NCI-H2196 (cell line): ENCODE results near the gene SCUBE1.
A peak's percentile ranks its signal among the peaks of the same experiment; 100 is the strongest.

ENCODE experiments used
- DNase-seq: peaks from one replicate; lab custom pipeline; 2025; ENCODE audit not compliant: unreplicated experiment; lab: John Stamatoyannopoulos, UW

The SCUBE1 gene

DNA sequence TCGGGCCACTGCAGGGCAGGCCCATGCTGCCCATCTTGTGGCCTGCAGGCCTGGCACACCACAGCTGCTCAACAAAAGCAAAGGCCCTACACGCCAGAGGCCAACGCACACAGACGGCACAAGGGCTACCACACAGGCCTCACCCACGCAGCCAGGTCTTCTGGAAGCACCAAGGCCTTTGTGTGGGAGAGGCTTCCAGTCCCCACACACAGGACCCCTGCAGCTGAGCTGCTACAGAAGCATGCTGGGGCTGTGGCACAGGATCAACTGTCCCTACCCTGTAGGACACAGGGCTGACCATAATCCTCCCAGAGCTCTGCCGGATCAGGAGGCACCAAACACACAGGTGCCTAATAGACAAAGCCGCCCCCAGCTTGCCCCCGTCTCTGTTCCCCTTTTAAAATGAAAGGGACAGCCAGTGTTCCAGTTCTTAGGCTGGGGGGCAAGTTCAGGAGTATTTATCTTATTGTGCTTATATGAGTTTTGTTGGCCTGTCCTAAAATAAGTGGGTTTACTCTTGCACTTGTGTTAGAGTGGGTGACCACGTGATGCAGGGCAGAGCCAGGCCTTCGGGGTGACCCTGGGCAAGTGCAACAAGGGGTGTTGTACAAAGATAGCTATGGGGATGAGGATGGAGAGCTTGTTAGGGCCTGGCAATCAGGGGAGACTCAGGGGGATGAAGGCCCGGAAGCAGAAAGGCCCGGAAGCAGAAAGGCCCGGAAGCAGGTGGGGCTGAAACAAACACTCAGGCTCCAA lies 161.7 kb downstream of the SCUBE1 start:
- no peak for DNase-seq

DNA sequence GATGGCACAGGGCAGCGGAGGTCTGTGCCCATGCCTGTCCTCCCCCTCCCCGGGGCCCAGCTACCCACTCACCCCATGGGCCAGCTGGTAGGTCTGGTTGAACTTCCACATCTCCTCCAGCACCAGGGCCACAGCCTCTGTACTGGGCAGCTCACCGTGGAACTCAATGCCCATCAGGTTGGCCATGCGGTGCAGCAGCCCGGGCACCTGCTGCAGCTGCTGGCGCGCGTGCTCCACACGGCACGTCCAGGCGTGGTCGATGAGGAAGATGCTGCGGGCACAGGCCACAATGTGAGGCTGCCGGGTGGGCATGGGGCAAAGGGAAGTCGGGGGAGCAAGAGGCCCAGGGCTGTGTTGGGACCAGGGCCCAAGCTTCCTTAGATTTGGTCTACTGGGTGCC lies 162.5 kb downstream of the SCUBE1 start:
- DNase-seq = no peak

DNA sequence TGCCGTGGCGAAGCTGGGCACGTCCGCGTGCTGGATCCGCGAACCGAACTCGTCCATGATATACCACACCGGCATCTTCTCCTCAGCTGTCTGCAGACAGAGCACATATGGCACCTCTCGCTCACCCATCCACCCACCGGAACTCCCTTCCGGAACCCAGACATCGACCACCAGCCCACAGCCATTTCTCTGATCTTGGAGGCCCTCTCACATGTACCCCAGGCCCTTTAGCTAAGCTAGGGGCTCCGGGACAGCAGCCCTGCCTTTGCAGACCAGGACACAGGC lies 163.3 kb downstream of the SCUBE1 start:
- no peak for DNase-seq

DNA sequence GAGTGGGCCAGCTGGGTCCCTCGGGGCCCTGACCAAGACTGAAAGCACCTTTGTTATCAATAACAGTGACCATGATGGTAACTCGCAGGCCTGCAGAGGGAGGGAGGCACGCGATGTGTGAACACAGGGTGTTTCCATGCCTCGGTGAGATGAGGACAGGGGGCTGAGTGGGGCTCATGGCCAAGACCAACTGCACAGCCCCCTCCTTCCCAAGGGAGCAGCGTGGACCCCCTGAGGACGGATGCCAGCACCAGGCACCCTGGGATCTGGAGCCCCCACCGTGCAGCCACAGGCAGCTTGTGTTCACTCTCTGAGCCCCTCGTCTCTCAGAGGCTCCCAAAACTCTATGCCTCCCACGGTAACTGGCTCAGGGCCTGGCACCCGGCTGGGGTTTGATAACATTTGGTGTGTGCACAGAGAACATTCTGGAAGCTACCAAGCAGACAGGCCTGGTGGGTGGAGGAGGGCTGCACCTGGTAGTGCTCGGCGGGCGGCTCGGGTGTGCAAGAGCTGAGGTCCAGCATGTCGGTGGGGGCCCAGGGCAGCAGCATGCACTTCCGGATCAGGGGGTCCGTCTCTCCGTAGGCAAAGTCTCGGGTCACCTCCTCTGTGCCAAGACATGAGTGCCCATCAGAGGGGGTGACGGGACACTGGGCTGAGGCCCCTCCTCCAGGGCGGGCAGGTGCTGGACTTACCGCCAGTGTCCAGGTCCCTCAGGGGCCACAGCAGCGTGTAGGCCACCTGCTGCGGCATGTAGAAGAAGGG lies 163.8 kb downstream of the SCUBE1 start:
- no peak for DNase-seq

DNA sequence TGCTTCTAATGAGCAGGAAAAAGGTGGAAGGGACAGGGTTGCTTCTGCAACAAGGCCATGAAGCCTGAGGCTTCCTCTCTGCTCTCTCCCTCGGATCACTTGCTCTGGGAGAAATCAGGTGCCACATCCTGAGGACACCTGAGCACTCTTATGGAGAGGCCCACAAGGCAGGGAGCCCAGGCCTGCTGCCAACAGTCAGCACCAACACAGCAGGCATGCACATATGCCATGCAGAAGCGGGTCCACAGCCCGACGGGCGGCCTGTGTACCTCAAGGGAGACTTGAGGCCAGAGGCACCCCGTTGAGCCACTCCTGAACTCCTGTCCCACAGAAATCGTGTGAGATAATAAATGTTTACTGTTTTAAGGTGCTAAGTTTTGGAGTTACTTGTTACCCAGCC lies 165.7 kb downstream of the SCUBE1 start:
- no peak for DNase-seq

DNA sequence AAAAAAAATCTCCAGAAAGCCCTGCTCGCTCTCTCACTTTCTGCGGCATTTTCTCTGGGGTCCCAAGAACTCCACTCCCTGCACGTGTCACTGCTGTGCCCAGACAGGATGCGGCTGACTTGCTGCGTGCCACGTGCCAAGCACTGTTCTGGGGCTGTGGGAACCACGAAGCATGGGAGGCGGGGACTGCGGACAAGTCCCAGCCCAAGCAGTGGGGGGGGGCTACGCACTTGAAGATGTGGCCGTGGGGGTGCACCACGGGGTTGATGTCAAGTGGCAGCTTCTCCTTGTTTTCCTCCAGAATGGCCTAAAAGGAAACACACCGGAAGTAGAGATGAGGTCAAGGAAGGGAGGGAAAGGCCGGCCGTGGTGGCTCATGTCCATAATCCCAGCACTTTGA lies 167.1 kb downstream of the SCUBE1 start:
- DNase-seq = no peak

DNA sequence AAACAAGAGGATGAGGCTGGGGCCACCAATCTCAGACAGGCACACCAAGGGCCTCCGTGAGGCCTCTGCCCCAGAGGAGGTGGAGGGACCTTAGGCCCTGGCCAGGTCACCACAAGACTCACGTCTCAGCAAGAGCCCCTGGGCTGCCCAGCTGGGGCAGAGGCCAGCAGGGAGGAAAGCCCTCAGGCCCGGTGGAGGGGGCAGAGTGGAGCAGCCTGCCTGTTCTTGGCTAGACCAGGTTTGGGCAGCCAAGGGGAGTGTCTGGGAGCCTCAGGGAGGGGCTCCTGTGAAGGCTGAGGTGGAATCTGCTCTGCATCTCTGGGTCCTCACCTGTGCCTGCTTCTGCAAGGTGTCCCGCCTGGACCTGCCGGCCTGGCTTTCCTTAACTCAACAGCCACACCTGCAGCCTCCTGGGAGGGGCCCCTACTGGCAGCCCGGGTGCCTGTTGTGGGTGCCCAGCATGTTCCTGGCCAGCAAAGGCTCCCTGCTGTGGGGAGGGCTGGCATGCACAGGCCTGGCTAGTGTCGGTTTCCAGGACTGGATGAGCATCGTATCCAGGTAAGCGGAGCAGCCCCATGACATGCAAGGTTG lies 168.1 kb downstream of the SCUBE1 start:
- DNase-seq = peak; percentile 33

DNA sequence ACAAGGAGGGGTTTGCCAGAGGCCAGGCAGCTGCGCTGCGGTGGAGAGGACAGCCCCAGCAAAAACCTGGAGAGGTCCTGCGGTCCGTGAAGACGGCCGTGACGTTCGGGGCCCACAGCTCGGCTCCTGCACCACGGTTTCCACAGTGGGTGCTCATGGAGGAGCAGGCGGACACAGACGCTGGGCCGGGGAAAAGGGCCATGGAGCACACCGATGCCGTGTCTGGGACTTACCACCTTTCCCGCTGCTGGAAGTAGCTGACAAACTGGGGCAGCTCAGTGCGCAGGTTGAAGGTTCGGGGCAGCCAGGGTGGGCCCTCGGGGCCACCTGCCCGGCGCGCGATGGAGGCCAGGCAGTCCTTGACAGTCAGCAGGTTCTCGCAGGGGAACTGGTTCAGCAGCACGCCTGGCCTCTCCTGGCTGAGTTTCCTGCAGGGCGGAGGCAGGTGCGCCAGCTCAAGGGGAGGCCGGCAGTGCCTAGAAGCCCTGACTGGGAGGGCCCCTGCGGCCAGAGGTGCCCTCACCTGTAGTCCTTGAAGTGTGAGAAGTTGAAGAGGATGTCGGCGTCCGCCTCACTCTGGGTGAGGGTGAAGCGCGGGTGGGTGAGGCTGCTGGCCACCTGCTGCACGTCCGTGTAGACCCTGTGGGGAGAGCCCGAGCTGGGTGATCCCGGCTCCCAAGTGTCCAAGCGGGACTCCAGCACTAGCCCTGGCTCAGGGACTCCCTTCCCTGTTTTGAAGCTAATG lies 169.0 kb downstream of the SCUBE1 start:
- no peak for DNase-seq

DNA sequence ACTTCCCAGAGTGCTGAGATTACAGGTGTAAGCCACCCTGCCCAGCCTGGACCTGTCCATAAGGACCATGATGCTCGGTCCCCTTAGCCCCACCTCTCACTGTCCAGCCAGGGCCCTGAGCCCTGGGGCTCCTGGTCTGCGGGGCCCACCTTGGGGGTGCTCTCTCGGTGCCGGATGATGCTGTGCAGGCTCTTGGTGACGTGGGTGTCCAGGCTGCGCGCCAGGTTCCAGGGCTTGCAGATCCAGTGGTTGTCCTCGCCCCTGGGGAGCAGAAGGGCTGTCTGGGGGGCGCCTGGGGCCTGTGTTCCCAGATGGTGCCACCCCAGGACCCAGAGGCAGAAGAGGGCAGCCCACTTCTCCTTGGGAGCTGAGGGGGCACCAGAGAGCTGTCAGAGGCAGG lies 169.6 kb downstream of the SCUBE1 start:
- DNase-seq = no peak

DNA sequence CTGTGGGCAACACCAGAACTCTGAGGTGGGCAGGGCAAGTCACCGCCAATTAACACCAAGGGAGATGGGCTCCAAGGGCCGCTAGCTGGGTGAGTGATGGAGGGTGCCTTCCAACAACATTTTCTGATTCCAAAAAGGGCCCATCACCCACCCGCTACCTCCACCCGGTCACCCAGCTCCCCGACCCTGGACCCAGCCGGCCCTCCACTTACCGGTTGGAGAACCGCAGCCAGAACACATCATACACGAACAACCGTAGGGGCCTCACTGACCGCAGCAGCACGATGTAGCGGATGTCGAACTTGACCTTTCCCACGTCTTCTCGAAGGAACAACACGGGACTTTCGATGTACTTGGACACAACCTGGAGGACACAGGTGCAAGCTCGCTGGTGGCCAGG lies 171.0 kb downstream of the SCUBE1 start:
- no peak for DNase-seq

DNA sequence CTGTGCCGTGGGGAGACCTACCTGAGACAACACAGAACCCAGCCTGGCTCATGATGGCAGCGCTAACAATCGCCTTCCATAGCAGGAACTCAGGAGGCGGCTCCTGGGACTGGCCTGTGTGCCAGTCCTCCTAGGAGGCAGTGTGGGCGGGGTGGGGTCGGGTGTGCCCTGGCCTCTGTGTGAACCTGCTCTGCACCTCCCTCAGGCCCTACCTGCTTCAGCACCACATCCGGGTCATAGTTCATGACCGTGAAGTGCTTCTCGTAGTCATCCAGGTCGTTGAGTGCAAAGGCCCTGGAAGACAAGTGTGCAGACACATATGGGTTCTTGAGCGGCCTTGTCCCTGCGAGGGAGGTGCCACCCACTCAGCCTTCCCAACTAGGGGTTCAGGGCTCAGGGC lies 171.6 kb downstream of the SCUBE1 start:
- DNase-seq = no peak

DNA sequence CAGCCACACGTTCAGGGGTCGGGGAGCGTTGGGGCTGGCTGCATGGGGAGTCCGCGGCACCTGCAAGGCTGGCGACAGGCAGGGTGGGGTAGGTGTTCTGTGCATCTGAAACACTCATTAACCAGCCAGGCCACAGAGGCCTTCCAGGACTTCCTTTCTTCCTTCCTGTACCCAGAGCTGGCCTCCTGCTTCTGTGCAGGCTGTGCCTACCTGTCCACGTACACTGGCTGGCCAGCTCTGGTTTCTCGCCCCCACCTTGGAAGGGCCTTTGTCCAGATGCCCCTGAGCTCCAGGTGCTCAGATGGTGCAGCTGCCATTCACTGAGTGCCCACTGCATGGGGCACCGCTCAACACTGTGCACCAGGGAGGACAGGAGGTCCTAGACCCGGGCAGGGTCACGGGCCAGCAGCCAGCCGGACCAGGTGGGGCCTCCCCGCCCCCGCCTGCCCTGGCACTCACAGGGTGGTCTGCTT lies 172.1 kb downstream of the SCUBE1 start:
- no peak for DNase-seq

DNA sequence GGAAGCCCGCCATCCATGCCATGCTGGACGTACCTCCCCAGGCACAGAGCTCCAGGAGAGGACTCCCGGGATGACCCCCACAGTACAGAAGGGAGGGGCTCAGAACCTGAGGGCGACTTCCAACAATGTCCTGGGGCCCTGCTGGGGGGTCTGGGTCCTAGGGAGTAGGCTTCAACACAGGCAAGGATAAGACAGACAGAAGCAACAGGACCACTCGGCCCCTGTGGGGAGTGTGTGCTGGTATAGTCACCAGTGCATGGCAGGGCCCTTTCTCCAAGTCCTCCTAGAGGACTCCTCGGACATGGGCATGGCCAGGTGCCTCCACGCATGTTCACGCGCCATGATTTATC lies 173.1 kb downstream of the SCUBE1 start:
- no peak for DNase-seq

DNA sequence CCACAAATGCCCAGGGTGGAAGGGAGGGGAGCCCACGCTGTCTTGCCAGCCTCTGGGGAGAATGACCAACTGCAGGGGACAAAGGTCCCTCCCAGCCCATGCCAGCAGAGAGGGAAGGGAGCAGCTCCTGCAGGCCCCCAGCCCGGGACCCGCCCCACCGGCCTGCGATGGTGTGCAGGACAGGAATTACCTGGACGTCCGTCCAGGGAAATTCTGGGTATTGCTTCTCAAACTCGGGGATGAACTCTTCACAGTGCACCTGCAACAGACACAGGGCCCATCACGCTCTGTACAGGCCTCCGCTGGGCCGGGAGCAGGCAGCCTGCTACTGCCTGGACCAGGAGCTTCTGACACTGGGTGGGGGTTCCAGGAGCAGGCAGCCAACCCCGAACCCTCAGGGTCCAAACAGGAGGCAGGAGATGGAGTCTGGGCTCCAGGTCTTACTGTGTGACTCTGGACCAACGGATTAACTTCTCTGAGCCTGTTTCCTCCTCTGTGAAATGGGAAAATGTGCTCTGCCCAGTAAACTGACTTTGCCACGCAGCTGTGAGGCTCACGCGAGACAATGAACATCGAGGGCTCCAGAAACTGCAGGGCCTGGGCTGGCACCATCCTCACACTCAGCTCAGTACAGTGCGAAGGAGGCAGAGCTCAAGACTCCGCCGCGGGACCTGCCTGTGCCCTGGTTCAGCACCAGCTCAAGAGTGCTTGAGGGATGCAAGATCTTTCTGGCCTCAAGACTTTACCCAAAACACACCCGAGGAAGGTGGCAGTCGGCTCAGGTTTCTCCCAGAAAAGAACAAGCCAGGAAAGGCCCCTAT lies 173.7 kb downstream of the SCUBE1 start:
- no peak for DNase-seq

DNA sequence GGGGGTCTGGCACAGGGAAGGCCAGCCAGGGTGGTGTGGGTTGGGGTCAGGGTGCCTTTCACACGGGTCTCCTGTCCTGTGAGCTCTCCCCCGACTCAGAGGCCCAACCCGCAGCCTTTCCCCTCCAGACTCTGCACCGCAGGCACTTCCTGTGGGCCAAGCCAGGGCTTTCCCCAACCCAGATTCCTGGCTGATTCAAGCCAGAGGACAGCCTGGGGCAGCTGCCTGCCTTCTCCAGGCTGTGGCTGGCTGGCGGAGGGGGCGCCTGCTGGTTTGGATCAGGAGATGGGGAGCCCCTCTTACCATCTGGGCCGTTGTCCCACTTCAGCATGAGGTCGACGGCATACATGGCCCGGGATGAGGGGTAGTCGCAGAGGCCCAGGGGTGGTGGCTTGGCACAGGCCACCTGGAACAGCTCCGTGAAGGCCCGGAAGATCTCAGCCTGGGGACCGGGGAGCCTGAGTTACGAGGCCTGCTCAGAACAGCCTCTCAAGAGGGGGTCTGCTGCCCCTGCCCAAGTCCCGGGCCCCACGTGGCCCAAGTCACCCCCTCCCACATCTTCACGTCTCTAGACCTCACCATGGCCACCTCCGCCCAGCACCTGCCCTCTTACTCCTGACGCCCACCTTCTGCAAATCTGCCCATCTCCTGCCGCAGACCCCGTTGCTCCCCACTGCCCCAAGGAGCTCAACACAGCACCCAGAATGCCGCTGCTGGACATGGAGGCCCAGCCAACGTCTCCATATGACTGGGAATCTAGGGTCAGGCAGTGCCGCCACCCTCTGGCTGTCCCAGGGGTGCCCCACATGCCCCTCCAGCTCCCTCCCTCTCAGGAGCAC lies 174.5 kb downstream of the SCUBE1 start:
- no peak for DNase-seq

DNA sequence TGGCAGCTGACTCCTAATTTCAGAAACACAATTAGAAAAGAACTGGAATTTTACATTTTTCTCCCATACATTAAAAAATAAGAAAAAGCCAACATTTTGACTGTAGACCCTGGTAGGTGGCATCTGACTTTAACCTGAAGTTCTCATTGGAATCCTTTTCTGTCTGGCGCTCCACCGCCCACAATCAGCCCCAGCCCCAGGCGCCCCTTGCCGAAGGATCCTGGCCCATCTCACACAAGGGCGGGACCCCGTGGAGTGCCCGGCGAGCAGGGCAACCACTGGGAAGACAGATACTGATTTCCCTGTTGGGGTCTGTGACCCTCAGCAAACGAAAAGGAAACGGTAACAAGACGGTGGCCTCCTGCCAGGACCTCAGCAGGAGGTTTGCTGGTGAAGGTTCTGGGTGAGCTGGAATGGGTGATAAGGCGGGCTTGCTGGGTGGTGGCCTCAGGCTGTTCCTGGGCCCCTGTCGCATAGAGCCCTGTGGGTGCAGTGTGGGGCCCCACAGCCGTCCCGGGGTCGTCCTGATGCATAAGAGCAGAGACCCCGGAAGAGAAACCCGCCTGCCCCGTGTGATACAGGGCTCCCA lies 176.1 kb downstream of the SCUBE1 start:
- no peak for DNase-seq

DNA sequence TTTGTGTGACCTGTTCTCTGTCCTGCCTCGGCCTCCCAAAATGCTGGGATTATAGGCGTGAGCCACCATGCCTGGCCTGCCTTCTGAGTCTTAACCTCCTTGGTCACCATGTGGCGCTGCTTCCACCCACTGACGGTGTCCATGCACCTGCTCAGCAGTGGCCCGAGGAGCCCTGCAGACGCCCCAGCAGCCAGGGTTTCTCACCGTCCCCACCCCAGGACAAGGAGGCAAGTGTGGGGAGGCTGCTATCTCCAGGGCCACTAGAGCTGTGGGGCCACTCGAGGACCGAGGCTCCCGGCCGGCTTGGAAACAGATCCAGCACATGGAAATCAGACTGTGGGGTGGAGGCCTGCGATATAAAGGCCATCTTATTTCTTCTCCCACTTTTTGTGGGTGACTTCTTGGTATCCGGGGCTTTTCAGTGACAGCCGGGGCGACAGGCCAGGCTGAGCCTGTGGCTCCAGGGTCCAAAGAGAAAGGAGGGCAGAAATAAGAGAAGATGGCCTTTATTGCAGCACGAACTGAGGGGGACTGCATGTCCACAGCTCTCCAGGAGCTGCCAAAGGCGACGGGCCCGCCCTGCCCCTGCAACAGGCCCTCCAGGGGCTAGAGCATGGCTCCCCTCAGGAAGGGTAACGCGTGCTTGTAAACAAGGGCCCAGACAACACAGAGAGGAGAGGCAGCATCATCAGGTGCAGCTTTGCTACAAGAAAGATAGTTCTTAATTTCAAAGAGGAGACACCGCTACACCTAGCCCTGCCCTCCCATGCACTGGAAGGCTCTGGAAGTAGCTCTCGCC lies 176.8 kb downstream of the SCUBE1 start:
- no peak for DNase-seq

DNA sequence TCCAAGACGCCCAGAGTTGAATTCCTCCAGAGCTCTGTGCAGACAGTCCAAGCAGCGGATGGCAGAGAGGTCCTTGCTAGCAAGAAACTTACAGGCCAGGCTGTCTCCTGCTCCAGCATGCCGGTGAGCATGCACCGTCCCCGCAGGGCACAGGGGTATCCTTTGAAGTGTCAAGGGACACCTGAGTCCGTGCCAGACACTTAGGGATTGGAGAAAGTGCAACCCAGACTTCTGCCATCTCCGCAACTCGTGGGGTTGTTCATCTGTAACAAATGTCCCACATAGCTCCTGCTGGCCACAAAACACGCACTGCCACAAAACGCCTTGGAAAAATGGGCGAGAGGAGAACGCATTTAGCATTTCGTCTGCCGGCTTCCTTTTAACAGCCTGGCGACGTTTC lies 178.5 kb downstream of the SCUBE1 start:
- DNase-seq = no peak

DNA sequence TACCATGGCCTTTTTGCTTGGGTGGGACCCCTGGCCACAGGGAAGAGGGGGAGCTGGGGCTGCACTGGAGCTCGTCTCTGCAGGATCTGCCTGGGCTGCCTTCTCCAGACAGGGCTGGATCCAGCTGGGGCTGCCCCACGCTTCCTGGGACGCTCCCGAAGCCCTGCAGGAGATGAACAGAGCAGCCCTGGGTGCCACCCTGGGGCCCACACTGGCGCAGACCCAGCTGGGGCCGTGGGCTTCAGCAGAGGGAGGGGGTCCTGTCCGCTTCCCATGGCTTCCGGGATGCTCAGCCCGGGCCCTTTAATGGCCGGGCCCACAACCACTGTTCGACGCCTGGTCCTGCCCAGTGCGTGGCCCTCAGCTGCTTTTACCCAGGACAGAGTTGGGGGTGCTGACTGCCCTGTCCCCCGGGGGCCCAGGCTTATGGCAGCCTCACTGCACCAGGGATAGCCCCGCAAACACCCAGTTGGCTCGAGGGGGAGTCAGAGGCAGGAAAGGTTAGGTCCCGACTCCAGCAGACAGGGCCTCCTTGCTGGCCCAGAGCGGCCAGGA lies 179.9 kb downstream of the SCUBE1 start:
- DNase-seq = no peak
